Testis (tissue), 3 donors: ENCODE results near the gene SMARCE1. TPM values are rescaled to one million over a fixed set of nuclear protein-coding genes. Genes with fewer than 3 reads are reported as not detected.

Experiments used
- DNase-seq: peaks from one replicate; pipeline ENCODE4 v3.0.0-alpha.2; 2019
- H3K27ac ChIP-seq, 2 donors: fragments of 200-600 bp; sonication (generic); one replicate each; pipeline ENCODE4 v1.5.1; 2019
- H3K27me3 ChIP-seq: fragments of 200-600 bp; sonication (generic); one replicate; pipeline ENCODE4 v1.5.1; 2019
- H3K36me3 ChIP-seq: fragments of 200-600 bp; sonication (generic); one replicate; pipeline ENCODE4 v1.5.1; 2017; ENCODE audit warnings: low read depth; ENCODE audit errors: missing control alignments
- H3K4me1 ChIP-seq: fragments of 200-600 bp; sonication (generic); one replicate; pipeline ENCODE4 v1.5.1; 2019
- H3K4me3 ChIP-seq, 2 donors: fragments of 200-600 bp; sonication (generic); one replicate each; pipeline ENCODE4 v1.5.1; 2017 to 2019
- H3K9me3 ChIP-seq: fragments of 200-600 bp; sonication (generic); one replicate; pipeline ENCODE4 v1.5.1; 2017
- CTCF ChIP-seq, 3 experiments: fragments of 450-650 bp in 2 of 3; fragments of 200-600 bp in 1 of 3; sonication (generic) in 1 of 3; IDR thresholded peaks; one replicate each; pipeline ENCODE4 v1.5.1; 2016 to 2019; ENCODE audit warnings: antibody characterized with exemption in 3 of 3, mild to moderate bottlenecking in 2 of 3, moderate library complexity in 1 of 3
- POLR2A ChIP-seq: fragments of 450-650 bp; IDR thresholded peaks from one replicate; pipeline ENCODE4 v1.6.1; 2017; ENCODE audit warnings: antibody characterized with exemption, mild to moderate bottlenecking, moderate library complexity
- WGBS, 2 donors: methylation state at CpG; one replicate each; pipeline ENCODE4 v1.1.5; 2018; 5-methylcytosine and 5-hydroxymethylcytosine counted together
- intact Hi-C: fragments of 100-400 bp; cut with DNase I; formaldehyde crosslinking; loops from one replicate; pipeline ENCODE4 v1.15.1; 2023; ENCODE audit warnings: low total_unique reads
- polyA plus RNA-seq: library from polyadenylated mRNA; stranded (reverse); fragments of 350-450 nt; fragmentation: Illumina TruSeq; extraction: RNeasy Lipid Tissue Mini Kit (QIAGEN cat#74804); gene quantifications from one replicate; pipeline ENCODE4 v1.2.3, GENCODE V29; 2014; ENCODE audit warnings: low read depth, low replicate concordance; ENCODE audit not compliant: insufficient read depth
- total RNA-seq, 2 donors: library from RNA; depleted of rRNA; stranded (reverse); fragments of >200 nt; gene quantifications; one replicate each; pipeline ENCODE4 v1.2.3, GENCODE V29; 2016

The SMARCE1 gene
- total and polyA plus RNA-seq, 3 donors from 2014 or later, result 80.3 to 86.4 (median 81.6) TPM

GRCh38 chr17:40678902-40679522, 31.4 kb upstream of the SMARCE1 start:
- no peak for DNase-seq
- intact Hi-C loops, result no loop called here
- WGBS, 2 donors, result 69 to 73% methylated on average over 4 of the region's 4 CpGs
- Histone ChIP-seq H3K9me3 (no peaks in the 10 kb centered on the region), H3K27me3 (no peaks in the 10 kb centered on the region), H3K4me1 (no peaks in the 10 kb centered on the region), H3K4me3 (no peak overlapping the region), H3K36me3 (no peaks in the 10 kb centered on the region), H3K27ac (no peak overlapping the region)
- TF ChIP-seq POLR2A (no peak), CTCF (IDR thresholded peaks at IDR 0.05) (no peak)

- Histone ChIP-seq H3K4me3 (no peak overlapping the region), H3K27me3 (no peaks in the 10 kb centered on the region), H3K36me3 (no peaks in the 10 kb centered on the region), H3K27ac (no peak overlapping the region), H3K4me1 (no peaks in the 10 kb centered on the region), H3K9me3 (no peaks in the 10 kb centered on the region)
- DNase-seq, result no peak
- TF ChIP-seq CTCF (IDR thresholded peaks at IDR 0.05) (no peak), POLR2A (no peak)
- 67 to 86% methylated on average over 4 of the region's 4 CpGs for WGBS, 2 donors
- intact Hi-C loops, result no loop called here
Measured at GRCh38 chr17:40675905-40676304, 28.3 kb upstream of the SMARCE1 start.

GRCh38 chr17:40672654-40673053, 25.0 kb upstream of the SMARCE1 start:
- 94 to 95% methylated on average over 2 of the region's 2 CpGs for WGBS, 2 donors
- no peak overlapping the region for H3K27ac ChIP-seq
- intact Hi-C loops, result no loop called here
- TF ChIP-seq POLR2A (no peak), CTCF (IDR thresholded peaks at IDR 0.05) (no peak)
- no peaks in the 10 kb centered on the region for H3K36me3 ChIP-seq
- DNase-seq, result no peak
- no peaks in the 10 kb centered on the region for H3K27me3 ChIP-seq
- no peak overlapping the region for H3K4me3 ChIP-seq
- no peaks in the 10 kb centered on the region for H3K9me3 ChIP-seq
- H3K4me1 ChIP-seq, result no peaks in the 10 kb centered on the region

GRCh38 chr17:40671282-40671681, 23.7 kb upstream of the SMARCE1 start:
- Histone ChIP-seq H3K4me3 (no peak overlapping the region), H3K4me1 (no peaks in the 10 kb centered on the region), H3K9me3 (no peaks in the 10 kb centered on the region), H3K27me3 (no peaks in the 10 kb centered on the region), H3K36me3 (no peaks in the 10 kb centered on the region), H3K27ac (no peak overlapping the region)
- DNase-seq, result no peak
- 54 to 61% methylated on average over 4 of the region's 4 CpGs for WGBS, 2 donors
- intact Hi-C loops, result no loop called here
- TF ChIP-seq POLR2A, result no peak
- TF ChIP-seq CTCF (IDR thresholded peaks at IDR 0.05), result no peak

GRCh38 chr17:40666331-40666730, 18.7 kb upstream of the SMARCE1 start:
- intact Hi-C loops, result no loop called here
- H3K27ac ChIP-seq, result no peak overlapping the region
- TF ChIP-seq CTCF (IDR thresholded peaks at IDR 0.05) (no peak), POLR2A (no peak)
- no peaks in the 10 kb centered on the region for H3K36me3 ChIP-seq
- H3K4me3 ChIP-seq, result no peak overlapping the region
- DNase-seq, result no peak
- H3K27me3 ChIP-seq, result no peaks in the 10 kb centered on the region
- H3K4me1 ChIP-seq, result no peaks in the 10 kb centered on the region
- H3K9me3 ChIP-seq, result no peaks in the 10 kb centered on the region
